Hindlimb muscle (tissue), 1 donor: ENCODE results near the gene TGFB2. TPM values are rescaled to one million over a fixed set of nuclear protein-coding genes. Genes with fewer than 3 reads are reported as not detected.

Experiments
- DNase-seq: peaks from one replicate; pipeline ENCODE4 v3.0.0-alpha.2; 2013
- polyA plus RNA-seq: library from polyadenylated mRNA; unstranded; fragments of 120-200 nt; gene quantifications from one replicate; pipeline ENCODE4 v1.2.1, GENCODE V29; 2013; ENCODE audit not compliant: insufficient read length

The TGFB2 gene
- polyA plus RNA-seq, 1 donor, result 54.3 TPM

DNA sequence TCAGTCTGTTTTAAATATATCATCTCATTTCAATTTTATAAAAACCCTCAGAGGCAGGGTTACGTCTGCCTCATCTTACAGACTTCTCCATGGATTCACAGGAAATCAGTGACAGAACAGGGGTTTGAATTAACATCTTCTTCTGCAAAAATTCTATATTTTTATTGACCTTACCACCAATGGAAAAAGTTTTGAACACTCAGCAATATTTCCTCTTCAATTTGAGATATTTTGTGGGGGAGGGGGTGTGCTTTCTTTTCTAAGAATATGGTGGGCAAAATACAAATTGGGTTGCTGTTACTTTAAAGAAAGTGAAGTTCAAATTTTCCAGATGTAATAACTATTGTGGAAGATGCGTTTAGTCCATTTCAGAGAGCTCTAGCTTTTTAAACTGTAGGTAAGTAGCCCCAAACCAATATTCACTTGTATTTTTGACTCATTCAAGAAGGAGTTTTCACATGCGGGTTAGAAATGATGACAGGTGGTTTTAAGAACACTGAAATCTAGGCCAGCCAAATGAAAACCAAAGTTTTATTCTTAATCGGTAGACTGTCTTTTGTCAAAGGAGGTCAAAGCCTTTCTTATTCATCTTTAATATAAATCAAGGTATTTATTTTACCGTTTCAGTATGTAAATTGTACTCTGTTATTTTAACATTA, 17.4 kb downstream of the TGFB2 start:
- DNase-seq, result no peak

DNA sequence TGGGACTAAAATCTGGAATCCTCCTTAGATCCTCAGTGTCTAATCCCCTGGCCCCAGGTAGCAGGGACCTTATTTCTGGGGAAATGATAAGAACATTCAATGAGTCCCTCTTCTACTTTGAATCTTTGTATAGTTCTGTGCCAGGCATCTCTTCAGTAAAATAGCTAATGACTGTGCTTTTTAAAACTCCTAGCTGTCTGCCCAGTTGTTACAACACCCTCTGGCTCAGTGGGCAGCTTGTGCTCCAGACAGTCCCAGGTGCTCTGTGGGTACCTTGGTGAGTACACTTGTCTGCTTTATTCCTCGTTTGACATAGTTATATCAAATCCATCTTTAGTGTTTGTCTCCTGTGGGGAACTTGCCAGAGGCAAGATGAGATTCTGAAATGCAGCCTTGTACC, 18.0 kb downstream of the TGFB2 start:
- no peak for DNase-seq

DNA sequence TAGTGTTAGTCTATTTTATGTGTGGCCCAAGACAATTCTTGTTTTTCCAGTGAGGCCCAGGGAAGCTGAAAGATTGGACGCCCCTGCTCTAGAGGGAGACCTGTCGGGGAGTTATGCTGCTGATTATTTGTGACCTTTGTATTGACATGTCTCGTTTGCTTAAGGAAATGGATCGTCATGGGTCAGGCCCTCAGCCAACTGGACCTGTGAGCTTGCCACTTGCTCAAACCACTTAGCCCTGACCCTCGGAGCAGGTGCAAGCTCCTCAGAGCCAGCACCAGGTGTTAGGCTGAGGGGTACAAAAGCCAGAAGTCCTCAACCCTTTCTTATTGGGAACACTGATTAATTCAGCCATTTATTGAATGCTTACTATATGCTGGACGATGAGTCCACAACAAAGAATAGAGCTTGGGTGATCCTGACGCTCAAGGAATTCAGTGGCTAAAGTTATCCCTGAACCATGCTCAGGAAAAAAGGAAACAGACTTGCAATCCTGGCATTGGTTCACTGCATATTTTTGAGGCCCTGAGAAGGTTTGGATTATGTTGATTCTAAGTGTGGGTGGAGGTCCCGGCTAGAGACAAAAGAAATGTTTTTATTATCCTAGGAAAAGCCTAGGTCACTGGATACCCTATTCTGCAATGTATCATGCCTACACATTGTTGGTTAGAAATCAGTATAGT, 19.0 kb downstream of the TGFB2 start:
- DNase-seq, result no peak

DNA sequence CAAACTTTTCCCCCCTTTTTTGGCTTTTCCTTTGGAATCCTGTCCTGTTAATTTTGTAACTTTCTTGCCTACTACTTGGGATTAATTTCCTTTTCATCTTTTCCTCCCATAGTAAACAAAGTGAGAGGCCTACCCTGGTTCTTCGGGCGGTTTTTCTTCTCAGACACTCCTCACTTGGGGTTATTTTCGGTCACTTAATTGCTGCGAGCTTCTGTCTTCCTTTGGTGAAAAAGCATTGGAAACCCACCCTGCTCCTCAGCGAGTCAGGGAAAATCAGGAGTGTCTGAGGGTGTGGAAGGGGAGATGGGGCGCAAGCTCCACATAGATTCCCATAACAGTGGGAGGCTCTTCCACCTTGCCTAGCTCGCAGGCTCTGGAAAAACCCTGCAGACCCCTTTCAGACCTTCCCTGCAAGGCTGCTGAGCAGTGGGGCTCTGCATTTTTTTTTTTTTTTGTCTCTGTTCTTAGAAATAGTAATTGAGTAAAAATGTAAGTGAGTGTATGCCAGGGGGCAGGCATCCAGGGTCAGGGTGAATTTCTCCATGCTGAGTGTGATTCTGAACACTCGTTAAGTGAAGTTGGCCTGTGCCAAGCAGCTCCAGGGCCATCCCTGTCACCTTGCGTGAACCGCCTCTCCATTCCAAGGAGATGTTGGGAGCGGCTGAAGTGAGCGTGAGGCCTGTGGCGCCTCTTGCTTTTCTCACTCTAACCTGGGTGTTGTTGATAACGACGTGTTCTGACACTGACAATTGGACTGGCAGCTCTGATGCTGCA, 20.3 kb downstream of the TGFB2 start:
- DNase-seq, result no peak

GRCh38 chr1:218366322-218367052, 21.4 kb downstream of the TGFB2 start:
- DNase-seq, result no peak

DNA sequence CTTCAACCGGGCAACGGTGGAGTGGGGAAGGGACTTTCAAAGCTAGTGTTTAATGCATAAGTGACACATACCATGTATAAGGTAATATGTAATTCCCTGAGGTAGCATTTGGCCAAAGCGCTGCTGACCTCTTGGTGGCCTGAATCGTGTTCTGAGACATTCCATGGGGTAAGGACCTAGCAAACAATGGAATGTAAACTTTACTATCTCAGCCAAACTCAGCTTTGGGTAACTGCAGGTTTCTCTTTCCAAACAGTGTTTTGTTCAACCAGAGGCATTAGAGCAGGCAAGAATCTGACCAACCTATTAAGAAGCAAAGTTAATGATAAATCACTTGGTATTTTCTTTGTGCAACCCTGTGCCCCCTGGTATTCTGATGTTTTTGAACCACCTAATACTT, 22.0 kb downstream of the TGFB2 start:
- DNase-seq, result no peak

DNA sequence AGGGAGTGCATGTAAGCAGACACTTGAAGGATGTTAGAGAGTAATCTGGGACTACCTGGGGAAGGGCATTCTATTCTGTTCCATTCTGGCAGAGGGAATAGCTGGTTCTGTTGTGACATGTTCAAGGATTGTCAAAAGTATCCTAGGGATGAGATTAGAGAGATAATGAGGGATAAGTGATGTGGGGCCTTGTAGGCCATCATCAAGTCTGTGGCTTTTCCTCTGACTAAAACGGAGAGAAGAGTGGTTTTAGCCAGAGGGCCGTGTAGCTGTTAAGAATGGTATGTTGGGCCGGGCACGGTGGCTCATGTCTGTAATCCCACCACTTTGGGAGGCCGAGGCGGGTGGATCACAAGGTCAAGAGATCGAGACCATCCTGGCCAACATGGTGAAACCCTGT, 23.6 kb downstream of the TGFB2 start:
- no peak for DNase-seq

- DNase-seq, result no peak
Measured at GRCh38 chr1:218369688-218370511, 24.8 kb downstream of the TGFB2 start.

DNA sequence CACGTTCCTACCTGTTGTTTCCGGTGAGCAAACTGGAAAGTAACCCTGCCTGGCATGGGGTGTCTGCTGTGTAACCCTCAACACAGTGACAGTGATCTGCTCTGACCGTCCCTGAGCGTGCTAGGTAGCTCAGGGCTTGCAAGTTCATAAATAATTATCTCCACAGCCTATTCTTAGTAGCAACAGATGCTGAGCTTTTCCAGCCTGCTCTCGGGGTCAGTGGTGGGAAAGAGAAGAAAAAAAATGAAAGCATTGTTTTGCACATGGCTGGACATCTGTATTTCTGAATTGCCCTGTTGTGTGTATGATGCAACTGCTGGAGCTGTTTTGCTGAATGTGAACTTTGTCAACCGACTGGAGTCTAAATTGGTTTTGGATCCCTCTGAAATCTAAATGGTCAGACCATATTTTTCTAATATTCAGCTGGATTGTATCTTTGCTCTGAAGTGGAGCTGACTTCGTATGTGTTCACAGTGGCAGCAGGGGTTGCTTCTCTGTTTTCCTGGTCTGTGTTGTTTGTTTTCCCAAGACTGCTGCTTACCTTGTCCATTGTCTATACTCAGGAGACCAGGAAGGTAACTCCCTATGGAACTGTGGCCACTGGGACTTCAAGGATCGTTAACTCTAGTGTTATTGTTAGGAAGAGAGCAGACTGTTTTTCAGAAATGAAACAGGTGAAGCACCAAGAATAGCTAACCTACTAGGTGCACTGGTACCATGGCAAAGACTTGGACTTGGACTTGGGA, 27.0 kb downstream of the TGFB2 start:
- DNase-seq, result peak; percentile 80

DNA sequence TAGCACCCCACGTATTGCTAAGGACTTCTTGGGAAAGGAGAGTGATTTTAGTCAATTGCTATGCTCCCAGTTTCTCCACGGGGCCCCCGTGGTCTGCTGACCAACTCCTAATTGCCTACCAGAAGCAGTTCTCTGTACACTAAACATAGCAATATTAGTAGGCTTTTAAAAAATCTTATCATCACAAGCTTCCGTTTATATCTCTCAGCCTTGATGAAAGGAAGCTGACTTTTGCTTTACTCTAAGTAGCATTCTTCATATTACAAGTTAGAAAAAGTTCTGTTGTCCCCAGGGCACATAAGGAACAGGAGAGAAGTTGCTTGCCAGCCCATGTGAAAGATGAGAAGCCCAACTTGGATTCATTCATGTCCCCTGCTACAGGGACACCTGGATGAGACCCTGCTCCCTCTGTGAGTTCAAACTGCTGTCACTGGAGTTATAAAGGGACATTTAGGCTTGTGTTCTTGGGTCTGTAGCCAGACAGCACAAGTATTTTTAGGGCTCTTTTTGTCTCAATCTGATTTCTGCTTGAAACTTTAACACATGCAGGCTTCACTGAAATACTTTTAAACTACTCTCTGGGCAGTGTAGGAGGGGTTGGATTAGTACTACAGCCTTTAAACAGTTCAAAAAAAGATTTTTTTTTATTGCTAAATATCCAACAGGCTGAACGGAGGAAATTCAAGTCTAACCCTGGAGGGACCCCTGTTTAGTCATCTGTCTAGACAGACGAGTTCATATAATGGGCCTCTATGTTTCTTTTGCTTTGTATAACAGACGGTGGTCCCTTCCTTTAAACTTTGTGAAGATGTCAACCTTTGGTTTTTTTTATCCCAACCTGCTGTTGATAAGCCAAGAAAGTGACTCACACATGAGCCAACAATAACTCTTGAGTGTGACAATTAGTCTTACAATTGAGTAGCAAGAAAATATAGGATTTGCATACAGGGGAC, 29.5 kb downstream of the TGFB2 start:
- no peak for DNase-seq

DNA sequence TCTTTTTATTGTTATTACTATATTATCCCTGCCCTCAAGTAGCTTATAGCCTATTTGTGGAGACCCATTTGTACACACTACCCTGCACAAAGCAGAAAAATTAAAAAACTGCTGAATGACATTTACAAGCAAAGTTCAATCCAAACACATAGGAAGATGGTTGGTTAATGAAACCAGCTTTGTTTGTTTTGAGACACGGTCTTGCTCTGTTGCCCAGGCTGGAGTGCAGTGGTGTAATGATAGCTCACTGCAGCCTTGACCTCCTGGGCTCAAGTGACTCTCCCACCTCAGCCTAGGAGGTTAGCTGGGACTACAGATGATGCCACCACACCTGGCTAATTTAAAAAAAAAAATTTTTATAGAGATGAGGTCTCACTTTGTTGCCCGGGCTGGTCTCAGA, 31.6 kb downstream of the TGFB2 start:
- no peak for DNase-seq

- no peak for DNase-seq
Measured at GRCh38 chr1:218377143-218377660, 32.1 kb downstream of the TGFB2 start.

GRCh38 chr1:218380125-218380977, 35.2 kb downstream of the TGFB2 start:
- DNase-seq, result peak; percentile 55

DNA sequence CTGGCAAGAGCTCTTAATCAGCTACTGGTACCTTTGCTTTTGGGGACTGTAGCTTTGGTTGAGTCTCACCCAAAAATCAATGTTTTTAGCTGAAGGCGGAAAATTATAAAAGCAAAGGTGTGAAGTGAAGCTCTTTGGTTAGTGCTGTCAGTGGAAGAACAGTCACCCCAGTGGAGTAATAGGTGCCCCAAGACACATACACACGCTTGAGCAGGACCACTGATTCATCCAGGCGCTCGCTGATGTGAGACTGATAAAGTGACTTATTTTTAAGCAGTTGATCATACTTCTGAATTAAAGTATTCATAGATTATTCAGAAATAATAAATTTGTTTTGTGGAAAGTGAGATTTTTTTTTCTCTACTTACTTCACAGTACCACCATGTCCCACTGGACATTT, 37.1 kb downstream of the TGFB2 start:
- no peak for DNase-seq

DNA sequence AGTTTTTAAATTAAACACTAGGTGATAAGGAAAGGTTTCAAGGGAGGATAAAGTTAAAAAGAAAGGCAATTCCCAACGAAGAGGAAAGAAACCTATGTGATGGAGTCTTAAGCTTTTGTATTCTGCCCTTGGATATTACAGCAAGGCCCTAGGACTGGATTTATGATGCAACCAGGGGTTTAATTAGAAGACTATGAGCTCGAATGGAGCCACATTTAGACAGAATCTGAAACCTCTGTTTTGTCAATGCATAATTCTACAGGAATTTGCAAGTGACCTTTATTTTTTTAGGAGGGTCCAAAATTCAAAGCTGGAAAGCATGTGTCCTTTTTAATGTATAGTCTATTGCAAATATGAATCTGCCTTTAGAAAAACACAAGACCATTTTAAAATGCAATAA, 37.9 kb downstream of the TGFB2 start:
- DNase-seq, result no peak

GRCh38 chr1:218383681-218384080, 38.5 kb downstream of the TGFB2 start:
- DNase-seq, result no peak

DNA sequence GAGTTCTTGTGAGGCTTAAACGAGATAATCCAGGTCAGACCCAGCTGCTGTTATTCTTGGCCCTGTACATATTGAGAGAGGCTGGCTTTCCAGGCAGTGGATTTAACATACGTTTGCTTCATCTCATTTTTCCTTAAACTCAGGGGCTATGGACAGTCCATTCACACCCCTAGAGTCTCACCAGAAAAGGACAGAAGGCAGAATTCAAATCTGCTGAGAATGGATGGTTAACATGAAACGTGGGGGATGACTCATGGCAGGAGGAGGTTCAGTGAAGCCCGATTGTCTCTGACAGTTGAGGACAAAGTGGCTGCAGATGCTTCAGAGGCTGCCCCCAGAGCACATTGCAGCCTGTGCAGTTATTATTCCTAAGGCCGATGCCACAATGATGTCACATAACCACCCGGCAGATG, 39.5 kb downstream of the TGFB2 start:
- DNase-seq, result no peak

- DNase-seq, result no peak
Measured at GRCh38 chr1:218388591-218388990, 43.5 kb downstream of the TGFB2 start.

GRCh38 chr1:218390618-218391017, 45.5 kb downstream of the TGFB2 start:
- DNase-seq, result no peak
